SK-N-SH (cell line): ENCODE data around the gene PFKP. TPM values are rescaled to one million over a fixed set of nuclear protein-coding genes. Genes with fewer than 3 reads are reported as not detected.

ENCODE experiments used
- CTCF ChIA-PET: fragments of 300-600, 350-600 bp; formaldehyde crosslinking; extraction: SDS; loops from one replicate; lab custom pipeline; 2021; lab: Yijun Ruan, JAX
- POLR2A ChIA-PET: fragments of 350-600 bp; sonication (Branson Sonifier 250); formaldehyde crosslinking; extraction: SDS; loops from one replicate; lab custom pipeline; 2020; ENCODE audit warnings: antibody characterized with exemption, inconsistent platforms; lab: Yijun Ruan, JAX
- DNase-seq: peaks from one replicate; pipeline ENCODE4 v3.0.0; 2012
- H2AFZ ChIP-seq: fragments of 200-600 bp; sonication (generic); 2 replicates; pipeline ENCODE4 v1.8.1; 2016; ENCODE audit warnings: antibody characterized with exemption, mild to moderate bottlenecking, low read depth
- H3F3A ChIP-seq: fragments of 200-600 bp; sonication (generic); replicated peaks from 2 replicates; pipeline ENCODE3; 2016; ENCODE audit warnings: antibody characterized with exemption, mild to moderate bottlenecking; ENCODE audit not compliant: insufficient read depth
- H3K27ac ChIP-seq, 2 experiments: fragments of 200-500 bp in 1 of 2; fragments of 200-600 bp in 1 of 2; sonication (Bioruptor generic) in 1 of 2; sonication (generic), shearing (Covaris generic) in 1 of 2; 2 replicates each; pipeline versions ENCODE4 v1.5.1 to v1.6.1; 2014 to 2016; ENCODE audit warnings: low read depth in 2 of 2, inconsistent platforms in 1 of 2, low read length in 1 of 2, mild to moderate bottlenecking in 1 of 2, mixed read lengths in 1 of 2
- H3K27me3 ChIP-seq: fragments of 200-600 bp; sonication (generic), shearing (Covaris generic); 2 replicates; pipeline ENCODE4 v1.6.1; 2016; ENCODE audit warnings: mixed run types; ENCODE audit not compliant: insufficient read depth
- H3K36me3 ChIP-seq, 2 experiments: fragments of 200-500 bp in 1 of 2; fragments of 200-600 bp in 1 of 2; sonication (Bioruptor generic) in 1 of 2; sonication (generic) in 1 of 2; replicated peaks in 1 of 2; 2 replicates each; pipeline versions ENCODE3 to v1.5.1; 2014 to 2016; ENCODE audit warnings: low read length in 1 of 2, mild to moderate bottlenecking in 1 of 2; ENCODE audit not compliant: insufficient read depth in 2 of 2, control insufficient read depth in 1 of 2
- H3K4me1 ChIP-seq, 2 experiments: fragments of 200-500 bp in 1 of 2; fragments of 200-600 bp in 1 of 2; sonication (Bioruptor generic) in 1 of 2; sonication (generic), shearing (Covaris generic) in 1 of 2; 2 replicates each; pipeline versions ENCODE4 v1.5.1 to v1.6.1; 2014 to 2016; ENCODE audit warnings: low read depth in 1 of 2, low read length in 1 of 2, mixed run types in 1 of 2; ENCODE audit not compliant: insufficient read depth in 2 of 2, control insufficient read depth in 1 of 2
- H3K4me2 ChIP-seq: fragments of 200-600 bp; sonication (generic), shearing (Covaris generic); 2 replicates; pipeline ENCODE4 v1.6.1; 2017; ENCODE audit warnings: mixed run types
- H3K4me3 ChIP-seq, 2 experiments: fragments of 200-500 bp in 1 of 2; fragments of 200-600 bp in 1 of 2; sonication (Bioruptor generic) in 1 of 2; sonication (generic), shearing (Covaris generic) in 1 of 2; 2 replicates each; pipeline versions ENCODE4 v1.5.1 to v1.8.1; 2014 to 2016; ENCODE audit warnings: low read depth in 2 of 2, inconsistent platforms in 1 of 2, low read length in 1 of 2, mild to moderate bottlenecking in 1 of 2, mixed read lengths in 1 of 2, moderate library complexity in 1 of 2
- H3K79me2 ChIP-seq: fragments of 200-600 bp; sonication (generic); 2 replicates; pipeline ENCODE4 v1.8.1; 2017; ENCODE audit warnings: mild to moderate bottlenecking; ENCODE audit not compliant: insufficient read depth
- H3K9ac ChIP-seq: fragments of 200-600 bp; sonication (generic); 2 replicates; pipeline ENCODE4 v1.6.1; 2017; ENCODE audit warnings: mixed run types
- H3K9me2 ChIP-seq: fragments of 200-600 bp; sonication (generic); 2 replicates; pipeline ENCODE4 v1.6.1; 2017; ENCODE audit warnings: mixed run types
- H3K9me3 ChIP-seq: fragments of 200-600 bp; sonication (generic); 2 replicates; pipeline ENCODE4 v1.6.1; 2017; ENCODE audit warnings: mixed run types, mild to moderate bottlenecking, moderate library complexity
- H4K20me1 ChIP-seq: fragments of 200-600 bp; sonication (generic); 2 replicates; pipeline ENCODE4 v1.6.1; 2017; ENCODE audit warnings: mild to moderate bottlenecking, mixed run types; ENCODE audit not compliant: insufficient read depth
- CTCF ChIP-seq: fragments of 200-600 bp; sonication (generic); IDR thresholded peaks from 2 replicates; pipeline ENCODE4 v1.6.1; 2017; ENCODE audit warnings: antibody characterized with exemption, mild to moderate bottlenecking, moderate library complexity
- EP300 ChIP-seq, 2 experiments: IDR thresholded peaks; 2 replicates each; pipeline versions ENCODE4 v1.4.0 to v1.6.1; 2012; ENCODE audit warnings: borderline replicate concordance in 1 of 2, low read depth in 1 of 2, low read length in 1 of 2
- GABPA ChIP-seq: IDR thresholded peaks from 2 replicates; pipeline ENCODE4 v1.4.0; 2012; ENCODE audit warnings: low read depth, mild to moderate bottlenecking
- GATA2 ChIP-seq: sonication (generic); formaldehyde crosslinking; IDR thresholded peaks from 2 replicates; pipeline ENCODE4 v1.5.0; 2020; ENCODE audit warnings: mild to moderate bottlenecking, missing genetic modification reagents
- MAX ChIP-seq: IDR thresholded peaks from 2 replicates; pipeline ENCODE4 v1.4.0; 2012; ENCODE audit warnings: low read depth
- MEF2A ChIP-seq: IDR thresholded peaks from 2 replicates; pipeline ENCODE4 v1.4.0; 2012; ENCODE audit warnings: low read depth, borderline replicate concordance
- NRF1 ChIP-seq: IDR thresholded peaks from 2 replicates; pipeline ENCODE4 v1.6.1; 2012; ENCODE audit warnings: low read depth, mild to moderate bottlenecking, low read length
- RFX5 ChIP-seq: IDR thresholded peaks from 2 replicates; pipeline ENCODE4 v1.6.1; 2012; ENCODE audit warnings: mild to moderate bottlenecking, improper control_type of control experiment, low read length
- TAF1 ChIP-seq: IDR thresholded peaks from 2 replicates; pipeline ENCODE4 v1.6.1; 2012; ENCODE audit warnings: low read depth, mild to moderate bottlenecking, low read length, moderate library complexity, borderline replicate concordance
- TEAD4 ChIP-seq: IDR thresholded peaks from 2 replicates; pipeline ENCODE4 v1.4.0; 2012; ENCODE audit warnings: mild to moderate bottlenecking, borderline replicate concordance; ENCODE audit not compliant: insufficient read depth
- USF2 ChIP-seq: fragments of 150-350 bp; IDR thresholded peaks from 2 replicates; pipeline ENCODE4 v1.6.1; 2017; ENCODE audit warnings: antibody characterized with exemption, low read length, low read depth, borderline replicate concordance
- WGBS: methylation state at CpG from one replicate; pipeline ENCODE4 v1.1.6; 2017; ENCODE audit warnings: low lambda C conversion rate; 5-methylcytosine and 5-hydroxymethylcytosine counted together
- polyA plus RNA-seq, 3 experiments: library from polyadenylated mRNA; depleted of rRNA; stranded (reverse); fragments of >200 nt; gene quantifications; 2 replicates each; pipeline ENCODE4 v1.2.3, GENCODE V29; 2012
- TF ChIP-seq, protein P1 (sequence below): IDR thresholded peaks from 2 replicates; pipeline ENCODE4 v1.6.1; 2012; ENCODE audit warnings: mild to moderate bottlenecking, low read depth, low read length, moderate library complexity

Gene PFKP
- polyA plus RNA-seq, 1 of the 3 experiments (the other 2 are of a cell fraction): 175 TPM

- TF ChIP-seq CTCF: no peak
- TF ChIP-seq USF2: no peak
- TF ChIP-seq, protein P1, sequence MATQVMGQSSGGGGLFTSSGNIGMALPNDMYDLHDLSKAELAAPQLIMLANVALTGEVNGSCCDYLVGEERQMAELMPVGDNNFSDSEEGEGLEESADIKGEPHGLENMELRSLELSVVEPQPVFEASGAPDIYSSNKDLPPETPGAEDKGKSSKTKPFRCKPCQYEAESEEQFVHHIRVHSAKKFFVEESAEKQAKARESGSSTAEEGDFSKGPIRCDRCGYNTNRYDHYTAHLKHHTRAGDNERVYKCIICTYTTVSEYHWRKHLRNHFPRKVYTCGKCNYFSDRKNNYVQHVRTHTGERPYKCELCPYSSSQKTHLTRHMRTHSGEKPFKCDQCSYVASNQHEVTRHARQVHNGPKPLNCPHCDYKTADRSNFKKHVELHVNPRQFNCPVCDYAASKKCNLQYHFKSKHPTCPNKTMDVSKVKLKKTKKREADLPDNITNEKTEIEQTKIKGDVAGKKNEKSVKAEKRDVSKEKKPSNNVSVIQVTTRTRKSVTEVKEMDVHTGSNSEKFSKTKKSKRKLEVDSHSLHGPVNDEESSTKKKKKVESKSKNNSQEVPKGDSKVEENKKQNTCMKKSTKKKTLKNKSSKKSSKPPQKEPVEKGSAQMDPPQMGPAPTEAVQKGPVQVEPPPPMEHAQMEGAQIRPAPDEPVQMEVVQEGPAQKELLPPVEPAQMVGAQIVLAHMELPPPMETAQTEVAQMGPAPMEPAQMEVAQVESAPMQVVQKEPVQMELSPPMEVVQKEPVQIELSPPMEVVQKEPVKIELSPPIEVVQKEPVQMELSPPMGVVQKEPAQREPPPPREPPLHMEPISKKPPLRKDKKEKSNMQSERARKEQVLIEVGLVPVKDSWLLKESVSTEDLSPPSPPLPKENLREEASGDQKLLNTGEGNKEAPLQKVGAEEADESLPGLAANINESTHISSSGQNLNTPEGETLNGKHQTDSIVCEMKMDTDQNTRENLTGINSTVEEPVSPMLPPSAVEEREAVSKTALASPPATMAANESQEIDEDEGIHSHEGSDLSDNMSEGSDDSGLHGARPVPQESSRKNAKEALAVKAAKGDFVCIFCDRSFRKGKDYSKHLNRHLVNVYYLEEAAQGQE: no peak
- TF ChIP-seq TEAD4: no peak
- TF ChIP-seq TAF1: no peak
- TF ChIP-seq GATA2 (CRISPR knock-in tag): no peak
- TF ChIP-seq MEF2A: no peak
Measured at GRCh38 chr10:3141351-3142005, 74.1 kb downstream of the PFKP start (continued).

GRCh38 chr10:3142146-3142875 is 75.0 kb downstream of the PFKP start:
- Histone ChIP-seq H3K9me3 (no peaks in the 10 kb centered on the region), H2AFZ (no peak overlapping the region), H3K4me1 (no peaks in the 10 kb centered on the region; a peak in 1 of 4 replicates), H3K79me2 (no peaks in the 10 kb centered on the region)
- TF ChIP-seq TEAD4: no peak
- no peak for TF ChIP-seq USF2
- no peak for TF ChIP-seq GATA2 (CRISPR knock-in tag)
- no peak for TF ChIP-seq GABPA
- TF ChIP-seq NRF1: no peak
- no peak for TF ChIP-seq RFX5
- no peak for TF ChIP-seq MAX
- no peak for TF ChIP-seq EP300 (IDR thresholded peaks at IDR 0.05; ENCODE audit: borderline replicate concordance in 1 of 2, low read depth in 1 of 2, low read length in 1 of 2)
- TF ChIP-seq, all 33 proteins: peak for 0
- Histone ChIP-seq H3K4me3 (no peak overlapping the region), H3K4me2 (no peak overlapping the region), H3K27me3 (no peaks in the 10 kb centered on the region), H3K27ac (no peak overlapping the region), H3K9ac (no peak overlapping the region), H4K20me1 (no peaks in the 10 kb centered on the region), H3F3A (peaks cover 30% of the 10 kb centered on the region), H3K36me3 (peaks cover 67 to 91% of the 10 kb centered on the region in 2 experiments), H3K9me2 (no peaks in the 10 kb centered on the region)
- 93% methylated on average over 13 of the region's 14 CpGs for WGBS
- ChIA-PET POLR2A (no interaction called here), CTCF (interaction anchor here (1.2 kb wide), 1 partner anchor 22 kb away, joined by 4 read pairs; no protein-coding TSS in a partner anchor)
- DNase-seq: peak; percentile 29
